Measurements from ENCODE around the gene CUX1.

Gene CUX1

DNA sequence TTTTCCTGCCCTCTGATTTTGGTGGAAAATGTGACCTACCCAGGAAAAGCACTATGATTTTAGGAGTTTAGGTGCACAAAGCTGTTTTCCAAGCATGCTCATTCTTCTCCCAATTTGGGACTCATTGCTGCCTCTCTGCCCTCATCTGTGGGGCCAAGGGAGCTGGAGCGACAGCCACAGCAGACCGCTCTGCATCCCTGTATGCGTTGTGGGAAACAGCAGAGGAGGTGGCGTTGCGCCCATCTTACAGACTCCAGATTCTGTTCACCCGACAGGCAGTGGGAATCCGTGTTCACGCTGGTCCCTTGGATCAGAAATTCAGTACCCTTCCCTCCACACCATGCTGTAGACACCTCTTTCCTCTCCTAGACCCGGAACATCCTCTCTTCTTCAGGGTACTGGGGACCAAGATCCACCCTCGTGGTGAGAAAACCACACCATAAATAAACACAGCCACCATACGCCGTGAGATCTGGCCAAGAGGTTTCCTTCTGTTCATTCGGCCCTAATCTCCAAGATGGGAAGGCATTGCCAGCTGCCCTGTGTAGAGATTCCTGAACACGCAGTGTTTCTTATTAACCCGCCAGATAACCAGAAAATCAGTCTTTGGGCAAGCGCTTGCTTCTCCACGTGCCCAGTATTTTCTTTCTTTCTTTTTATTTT, 87.9 kb downstream of the CUX1 start:
- Histone ChIP-seq H3K4me3 (ENCODE audit: low read length) (no peak overlapping the region), H3K4me1 (ENCODE audit: control insufficient read depth, insufficient read depth, low read length) (peaks cover 14% of the 10 kb centered on the region), H3K9ac (ENCODE audit: low read length) (no peak overlapping the region), H3K36me3 (ENCODE audit: control insufficient read depth, insufficient read depth, low read length) (no peaks in the 10 kb centered on the region), H3K27me3 (ENCODE audit: control insufficient read depth, insufficient read depth, low read length) (no peaks in the 10 kb centered on the region), H3K27ac (ENCODE audit: low read depth, low read length) (no peak overlapping the region)

DNA sequence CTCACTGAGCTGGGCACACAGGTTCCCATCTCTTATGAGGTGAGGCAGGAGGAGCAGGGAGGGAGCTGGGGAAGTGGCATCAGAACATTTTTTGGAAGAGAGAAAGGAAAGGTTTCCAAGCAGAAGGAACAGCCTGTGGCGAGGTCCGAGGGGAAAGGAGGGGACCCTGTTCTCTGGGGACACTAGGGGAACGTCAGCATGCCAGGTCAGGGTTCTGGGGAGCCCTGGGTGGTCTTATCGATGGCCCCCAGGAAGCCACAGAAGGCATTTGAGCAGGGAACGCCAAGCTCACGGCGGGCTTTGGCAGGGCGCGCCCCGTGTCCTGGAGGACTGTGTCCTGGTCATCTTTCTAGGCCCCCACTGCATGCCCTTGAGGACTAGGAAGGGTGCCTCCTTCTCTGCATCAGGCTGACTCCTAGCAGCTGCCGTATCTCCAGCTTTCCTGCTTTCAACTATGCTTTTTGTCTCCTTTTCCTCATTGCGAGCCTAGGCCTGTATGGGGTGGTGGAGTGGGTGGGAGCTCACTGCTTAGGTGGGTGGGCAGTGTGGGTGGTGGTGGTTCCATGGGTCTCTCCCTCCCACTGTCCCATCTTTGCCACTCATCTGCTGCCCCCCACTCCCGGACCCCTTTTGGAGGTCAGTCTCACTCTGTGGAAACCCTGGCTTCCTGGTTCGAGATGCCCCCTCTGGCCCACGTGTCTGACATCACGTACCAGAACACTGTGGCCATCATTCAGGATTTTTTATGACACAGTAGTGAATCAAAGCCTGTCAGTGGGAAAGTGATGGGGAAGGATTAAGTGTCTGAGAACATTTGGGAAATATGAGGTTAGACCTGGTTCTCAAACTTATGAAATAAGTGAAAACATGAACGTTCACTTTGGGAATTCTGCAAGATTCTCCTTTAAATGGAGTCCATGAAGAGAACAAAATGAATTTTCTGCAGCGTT, 89.1 kb downstream of the CUX1 start:
- no peaks in the 10 kb centered on the region for H3K27me3 ChIP-seq (ENCODE audit: control insufficient read depth, insufficient read depth, low read length)
- peaks cover 15% of the 10 kb centered on the region for H3K4me1 ChIP-seq (ENCODE audit: control insufficient read depth, insufficient read depth, low read length)
- no peak overlapping the region for H3K9ac ChIP-seq (ENCODE audit: low read length)
- no peak overlapping the region for H3K27ac ChIP-seq (ENCODE audit: low read depth, low read length)
- no peaks in the 10 kb centered on the region for H3K36me3 ChIP-seq (ENCODE audit: control insufficient read depth, insufficient read depth, low read length)
- no peak overlapping the region for H3K4me3 ChIP-seq (ENCODE audit: low read length)

DNA sequence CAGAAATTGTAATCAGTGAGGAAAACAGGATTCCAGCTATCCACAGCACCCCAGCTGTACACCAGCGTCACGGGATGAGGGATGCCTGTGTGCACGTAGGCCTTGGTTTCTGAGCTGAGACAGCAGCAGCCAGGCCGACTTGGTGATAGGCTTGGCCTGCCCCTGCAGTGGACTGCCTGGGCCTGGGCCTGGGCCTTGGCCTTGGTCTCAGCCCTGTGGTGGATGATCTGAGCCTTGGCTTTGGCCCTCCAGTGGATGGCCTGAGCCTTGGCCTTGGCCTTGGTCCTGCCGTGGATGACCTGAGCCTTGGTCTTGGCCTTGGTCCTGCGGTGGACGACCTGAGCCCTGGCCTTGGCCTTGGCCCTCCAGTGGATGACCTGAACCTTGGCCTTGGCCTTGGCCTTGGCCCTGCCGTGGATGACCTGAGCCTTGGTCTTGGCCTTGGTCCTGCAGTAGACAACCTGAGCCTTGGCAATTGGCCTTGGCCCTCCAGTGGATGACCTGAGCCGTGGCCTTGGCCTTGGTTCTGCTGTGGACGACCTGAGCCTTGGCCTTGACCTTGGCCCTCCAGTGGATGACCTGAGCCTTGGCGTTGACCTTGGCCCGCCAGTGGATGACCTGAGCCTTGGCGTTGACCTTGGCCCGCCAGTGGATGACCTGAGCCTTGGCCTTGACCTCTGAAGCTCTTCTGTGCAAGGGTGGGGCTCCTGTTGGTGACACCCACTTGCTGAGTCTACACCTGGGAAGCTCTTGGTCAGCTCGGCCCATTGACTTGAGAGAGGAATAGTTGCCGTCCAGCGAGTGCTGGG, 93.8 kb downstream of the CUX1 start:
- Histone ChIP-seq H3K36me3 (ENCODE audit: control insufficient read depth, insufficient read depth, low read length) (no peaks in the 10 kb centered on the region), H3K27ac (ENCODE audit: low read depth, low read length) (peak overlapping the region; percentile 90), H3K4me1 (ENCODE audit: control insufficient read depth, insufficient read depth, low read length) (peaks cover 21% of the 10 kb centered on the region), H3K4me3 (ENCODE audit: low read length) (no peak overlapping the region), H3K27me3 (ENCODE audit: control insufficient read depth, insufficient read depth, low read length) (no peaks in the 10 kb centered on the region), H3K9ac (ENCODE audit: low read length) (no peak overlapping the region)

DNA sequence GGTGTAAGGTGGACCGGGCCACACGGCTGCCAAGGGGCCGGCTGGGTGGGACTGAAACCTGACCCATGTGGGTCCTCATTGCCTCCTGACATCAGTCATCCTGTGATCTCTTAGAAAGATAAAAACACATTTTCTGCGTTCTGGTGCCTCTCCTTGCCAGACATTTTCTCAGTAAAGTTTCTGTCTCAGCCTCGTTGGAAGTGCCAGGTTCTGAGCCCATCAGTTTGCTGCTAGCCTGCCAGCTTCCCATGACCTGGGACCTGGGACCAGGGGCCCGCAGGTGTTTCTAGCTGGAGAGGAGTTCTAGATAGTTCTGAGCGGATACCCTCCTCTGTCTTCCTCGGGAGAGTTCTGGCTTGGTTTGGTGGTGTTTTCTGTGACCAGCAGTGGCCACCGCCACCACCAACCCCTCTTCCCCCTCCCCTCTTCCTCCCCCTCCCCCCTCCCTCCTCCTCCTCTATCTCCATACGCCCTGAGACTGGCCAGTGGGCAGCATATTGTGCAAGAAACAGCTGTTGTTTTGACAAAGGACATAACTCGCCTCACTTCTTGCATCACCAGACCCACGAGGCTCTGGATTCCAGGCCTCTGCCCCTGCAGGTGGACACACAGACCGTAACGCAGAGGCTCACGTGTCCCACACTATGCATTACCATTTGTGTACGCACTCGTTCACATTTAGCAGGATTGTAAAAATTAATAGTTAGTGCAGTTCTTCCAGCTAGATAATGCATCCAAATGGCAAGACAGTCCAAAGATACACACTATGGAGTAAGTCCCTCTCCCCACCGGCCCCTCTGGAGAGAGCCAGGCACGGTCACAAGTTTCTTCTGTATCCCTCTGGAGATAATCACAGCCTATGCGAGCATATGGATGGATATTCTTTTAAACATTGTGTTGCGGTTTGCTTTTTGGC, 94.6 kb downstream of the CUX1 start:
- Histone ChIP-seq H3K27ac (ENCODE audit: low read depth, low read length) (peak overlapping the region; percentile 90), H3K4me3 (ENCODE audit: low read length) (no peak overlapping the region), H3K4me1 (ENCODE audit: control insufficient read depth, insufficient read depth, low read length) (peaks cover 21% of the 10 kb centered on the region), H3K9ac (ENCODE audit: low read length) (no peak overlapping the region), H3K27me3 (ENCODE audit: control insufficient read depth, insufficient read depth, low read length) (no peaks in the 10 kb centered on the region), H3K36me3 (ENCODE audit: control insufficient read depth, insufficient read depth, low read length) (no peaks in the 10 kb centered on the region)

DNA sequence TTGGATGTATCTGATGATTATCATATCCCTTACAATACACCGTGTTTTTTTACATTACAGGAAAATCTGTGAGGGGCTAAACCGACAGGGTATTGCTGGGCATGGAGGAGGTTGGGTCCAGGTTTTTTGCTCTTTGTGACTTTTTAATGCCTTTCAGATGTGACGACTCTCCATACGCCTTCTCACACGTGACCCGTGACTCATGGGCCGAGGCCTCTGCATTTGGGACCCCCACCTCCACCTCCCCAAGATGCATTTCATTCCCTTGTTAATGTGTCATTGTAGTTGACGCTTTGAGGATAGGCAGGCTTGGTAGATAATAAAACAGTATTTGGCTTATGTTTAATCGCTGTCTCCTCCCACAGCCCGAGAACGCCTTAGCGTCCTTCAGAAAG, 95.3 kb downstream of the CUX1 start:
- no peaks in the 10 kb centered on the region for H3K36me3 ChIP-seq (ENCODE audit: control insufficient read depth, insufficient read depth, low read length)
- no peaks in the 10 kb centered on the region for H3K27me3 ChIP-seq (ENCODE audit: control insufficient read depth, insufficient read depth, low read length)
- H3K27ac ChIP-seq (ENCODE audit: low read depth, low read length), result peak overlapping the region; percentile 90
- H3K9ac ChIP-seq (ENCODE audit: low read length), result no peak overlapping the region
- peaks cover 21% of the 10 kb centered on the region for H3K4me1 ChIP-seq (ENCODE audit: control insufficient read depth, insufficient read depth, low read length)
- no peak overlapping the region for H3K4me3 ChIP-seq (ENCODE audit: low read length)

DNA sequence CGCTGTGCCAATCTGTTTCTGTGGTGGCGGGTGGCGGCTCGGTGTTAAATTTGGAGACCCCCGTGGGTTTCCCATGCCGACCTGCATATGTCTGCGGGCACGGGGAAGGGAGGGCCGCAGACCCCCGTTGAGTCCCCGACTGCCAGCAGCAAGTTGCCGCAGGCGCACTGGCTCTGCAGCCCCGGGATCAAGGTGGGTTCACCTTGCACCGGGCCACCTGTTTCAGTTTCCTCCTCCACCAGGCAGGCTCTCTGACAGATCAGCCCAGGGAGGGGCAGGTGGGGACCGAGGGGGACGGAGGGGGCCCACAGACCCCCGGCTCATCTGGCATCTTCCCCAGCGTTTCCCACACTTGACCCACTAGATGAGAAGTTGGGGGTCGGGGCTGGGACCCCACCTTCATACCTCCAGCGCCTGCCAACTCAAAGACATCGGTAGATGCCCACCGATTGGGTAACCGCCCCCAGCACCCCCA, 95.9 kb downstream of the CUX1 start:
- Histone ChIP-seq H3K27ac (ENCODE audit: low read depth, low read length) (peak overlapping the region; percentile 90), H3K4me1 (ENCODE audit: control insufficient read depth, insufficient read depth, low read length) (peaks cover 21% of the 10 kb centered on the region), H3K9ac (ENCODE audit: low read length) (no peak overlapping the region), H3K4me3 (ENCODE audit: low read length) (peak overlapping the region; percentile 54), H3K36me3 (ENCODE audit: control insufficient read depth, insufficient read depth, low read length) (no peaks in the 10 kb centered on the region), H3K27me3 (ENCODE audit: control insufficient read depth, insufficient read depth, low read length) (no peaks in the 10 kb centered on the region)

DNA sequence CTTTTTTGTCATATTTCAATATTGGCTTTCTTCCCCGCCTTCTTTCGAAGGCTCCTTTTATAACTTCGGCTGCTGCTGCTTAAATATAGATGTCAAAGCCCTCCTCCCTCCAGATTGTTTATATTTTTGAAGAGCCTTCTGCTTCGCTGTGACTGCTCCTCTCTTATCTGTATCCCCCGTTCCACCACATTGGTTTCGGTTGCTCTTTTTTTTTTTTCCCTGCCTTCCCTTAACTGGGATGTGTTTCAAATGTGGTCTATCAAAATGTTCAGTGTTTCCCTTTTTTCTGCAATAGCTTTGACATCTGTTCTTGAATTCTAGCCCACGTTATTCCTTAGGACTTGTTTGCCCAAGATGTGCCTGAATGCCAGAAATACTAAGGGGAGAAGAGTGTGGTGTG, 96.4 kb downstream of the CUX1 start:
- Histone ChIP-seq H3K36me3 (ENCODE audit: control insufficient read depth, insufficient read depth, low read length) (no peaks in the 10 kb centered on the region), H3K27me3 (ENCODE audit: control insufficient read depth, insufficient read depth, low read length) (no peaks in the 10 kb centered on the region), H3K4me3 (ENCODE audit: low read length) (peak overlapping the region; percentile 54), H3K9ac (ENCODE audit: low read length) (no peak overlapping the region), H3K4me1 (ENCODE audit: control insufficient read depth, insufficient read depth, low read length) (peaks cover 21% of the 10 kb centered on the region), H3K27ac (ENCODE audit: low read depth, low read length) (peak overlapping the region; percentile 90)

DNA sequence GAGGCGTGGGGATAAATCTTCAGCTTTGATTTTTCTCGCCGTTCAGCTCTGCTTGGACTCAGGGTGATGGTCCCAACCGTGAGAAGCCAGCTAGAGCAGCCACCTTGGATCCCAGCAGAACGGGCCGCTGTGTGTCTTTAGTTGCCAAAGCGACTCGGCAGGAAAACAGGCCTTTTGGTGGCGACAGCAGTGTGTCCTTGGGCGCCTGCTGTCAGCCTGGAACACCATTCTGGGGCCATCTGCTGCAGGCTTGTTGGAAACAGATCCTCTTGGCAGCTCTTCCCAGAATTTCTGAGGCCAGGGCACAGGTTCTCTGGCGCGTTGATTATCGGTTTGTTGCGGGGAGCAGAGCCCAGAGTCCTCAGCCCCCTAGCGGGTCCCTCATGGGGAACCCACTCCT, 97.6 kb downstream of the CUX1 start:
- Histone ChIP-seq H3K4me1 (ENCODE audit: control insufficient read depth, insufficient read depth, low read length) (peaks cover 21% of the 10 kb centered on the region), H3K27me3 (ENCODE audit: control insufficient read depth, insufficient read depth, low read length) (no peaks in the 10 kb centered on the region), H3K27ac (ENCODE audit: low read depth, low read length) (peak overlapping the region; percentile 17), H3K4me3 (ENCODE audit: low read length) (no peak overlapping the region), H3K36me3 (ENCODE audit: control insufficient read depth, insufficient read depth, low read length) (no peaks in the 10 kb centered on the region), H3K9ac (ENCODE audit: low read length) (no peak overlapping the region)

DNA sequence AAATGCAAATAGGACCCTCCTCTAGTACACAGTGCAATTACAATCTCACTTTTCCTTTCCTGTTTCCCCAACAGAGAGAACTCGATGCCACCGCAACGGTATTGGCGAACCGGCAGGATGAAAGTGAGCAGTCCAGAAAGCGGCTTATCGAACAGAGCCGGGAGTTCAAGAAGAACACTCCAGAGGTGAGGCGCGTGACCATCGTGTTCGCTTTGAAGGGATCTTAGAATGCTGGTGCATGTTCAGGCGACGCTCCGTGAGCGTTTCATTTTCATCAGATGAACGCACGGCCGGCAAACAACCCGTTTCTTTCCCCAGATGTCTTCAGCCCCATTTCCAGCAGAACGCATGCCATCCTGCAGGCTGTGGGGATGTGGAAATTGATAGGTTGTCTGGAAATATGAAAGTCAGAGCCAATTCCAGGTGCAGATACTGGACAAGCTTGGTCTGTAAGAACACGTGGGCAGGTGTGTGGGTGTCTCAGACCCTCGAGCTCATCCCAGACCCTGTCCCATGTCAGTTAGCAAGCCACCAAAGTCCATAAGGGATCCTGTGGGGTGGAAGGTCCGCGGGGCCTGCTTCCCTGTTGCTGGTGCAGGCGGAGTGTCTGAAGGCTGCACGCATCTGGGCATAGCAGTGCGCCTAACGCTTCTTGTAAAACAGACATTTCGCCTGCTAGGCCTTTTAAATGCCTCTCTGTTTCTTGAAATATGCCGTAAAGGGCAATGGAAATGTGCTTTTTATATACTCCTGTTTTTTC, 98.8 kb downstream of the CUX1 start:
- no peak overlapping the region for H3K4me3 ChIP-seq (ENCODE audit: low read length)
- no peak overlapping the region for H3K9ac ChIP-seq (ENCODE audit: low read length)
- no peaks in the 10 kb centered on the region for H3K27me3 ChIP-seq (ENCODE audit: control insufficient read depth, insufficient read depth, low read length)
- peaks cover 16% of the 10 kb centered on the region for H3K4me1 ChIP-seq (ENCODE audit: control insufficient read depth, insufficient read depth, low read length)
- H3K36me3 ChIP-seq (ENCODE audit: control insufficient read depth, insufficient read depth, low read length), result no peaks in the 10 kb centered on the region
- no peak overlapping the region for H3K27ac ChIP-seq (ENCODE audit: low read depth, low read length)

DNA sequence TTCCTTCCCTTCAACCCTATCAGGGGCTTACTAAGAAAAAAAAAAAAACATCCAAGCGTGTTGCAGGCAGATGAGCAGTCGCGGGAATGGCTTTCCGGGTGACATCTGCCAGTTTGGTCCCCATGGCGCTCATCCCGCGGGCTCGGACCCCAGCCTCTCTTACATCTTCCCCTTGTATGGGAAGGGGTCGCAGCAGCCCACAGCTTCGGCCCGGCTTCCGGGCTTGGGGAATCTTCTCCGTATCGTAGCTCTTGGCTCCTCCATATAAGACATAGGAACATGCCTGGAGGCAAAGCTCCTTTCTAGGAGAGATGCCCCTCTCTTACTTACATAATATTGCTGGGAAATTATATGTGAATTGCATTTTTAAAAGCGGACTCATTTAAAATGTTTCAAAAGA, 99.5 kb downstream of the CUX1 start:
- Histone ChIP-seq H3K4me3 (ENCODE audit: low read length) (no peak overlapping the region), H3K27ac (ENCODE audit: low read depth, low read length) (no peak overlapping the region), H3K27me3 (ENCODE audit: control insufficient read depth, insufficient read depth, low read length) (no peaks in the 10 kb centered on the region), H3K36me3 (ENCODE audit: control insufficient read depth, insufficient read depth, low read length) (no peaks in the 10 kb centered on the region), H3K9ac (ENCODE audit: low read length) (no peak overlapping the region), H3K4me1 (ENCODE audit: control insufficient read depth, insufficient read depth, low read length) (peaks cover 10% of the 10 kb centered on the region)

DNA sequence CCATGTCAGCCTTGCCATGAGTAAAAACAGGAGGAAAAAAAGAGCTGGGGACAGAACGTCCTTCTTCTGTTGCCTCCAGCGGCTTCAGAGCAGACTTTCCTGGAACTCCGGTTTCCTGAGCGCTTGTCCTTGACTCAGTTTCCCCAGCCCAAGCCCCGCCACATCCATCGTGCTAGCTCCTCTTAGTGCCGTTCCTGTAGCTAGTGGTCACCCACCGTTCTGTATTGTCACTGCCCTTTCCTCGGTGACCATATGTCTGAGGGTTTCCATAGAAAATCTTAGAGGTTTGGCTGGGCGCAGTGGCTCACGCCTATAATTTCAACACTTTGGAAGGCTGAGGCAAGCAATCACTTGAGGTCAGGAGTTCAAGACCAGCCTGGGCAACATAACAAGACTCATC, 100.1 kb downstream of the CUX1 start:
- Histone ChIP-seq H3K27me3 (ENCODE audit: control insufficient read depth, insufficient read depth, low read length) (no peaks in the 10 kb centered on the region), H3K9ac (ENCODE audit: low read length) (no peak overlapping the region), H3K4me1 (ENCODE audit: control insufficient read depth, insufficient read depth, low read length) (peaks cover 7% of the 10 kb centered on the region), H3K27ac (ENCODE audit: low read depth, low read length) (no peak overlapping the region), H3K36me3 (ENCODE audit: control insufficient read depth, insufficient read depth, low read length) (no peaks in the 10 kb centered on the region), H3K4me3 (ENCODE audit: low read length) (no peak overlapping the region)

All from rectal smooth muscle tissue (tissue), 1 donor.